Activated naive CD8-positive, alpha-beta T cell treated with anti-CD3 and anti-CD28 coated beads, Interleukin-2, amount 10 ng/mL, durations not matched to agents 7 days and 5 days (primary cell): ENCODE results near the gene SLC25A40. TPM values are rescaled to one million over a fixed set of nuclear protein-coding genes. Genes with fewer than 3 reads are reported as not detected.
"Not testable (repeated sequence)": the region's sequence is repeated elsewhere in the genome, so short reads cannot be mapped to it uniquely, and the experiment has no call there.

Source experiments
- ATAC-seq: fragments of 150-1000 bp; cut with Tn5 transposase; one replicate; pipeline ENCODE4 v1.10.0; 2021; ENCODE audit warnings: low read depth, moderate library complexity
- POLR2A ChIA-PET: fragments of 350-600 bp; sonication (Branson Sonifier 250); formaldehyde crosslinking; loops from one replicate; lab custom pipeline; 2021; ENCODE audit warnings: antibody characterized with exemption; lab: Charles Lee
- DNase-seq: peaks from one replicate; pipeline ENCODE4 v3.0.0; 2021
- H3K27ac Mint-ChIP-seq: one replicate; pipeline ENCODE4 v1.8.0; 2022; ENCODE audit warnings: mild to moderate bottlenecking, mixed read lengths
- H3K27me3 Mint-ChIP-seq: one replicate; pipeline ENCODE4 v1.8.0; 2022; ENCODE audit warnings: mild to moderate bottlenecking, moderate library complexity, mixed read lengths
- H3K36me3 Mint-ChIP-seq: one replicate; pipeline ENCODE4 v1.8.0; 2021; ENCODE audit warnings: mild to moderate bottlenecking, mixed read lengths
- H3K4me1 Mint-ChIP-seq: one replicate; pipeline ENCODE4 v1.8.0; 2021; ENCODE audit warnings: mixed read lengths
- H3K4me3 Mint-ChIP-seq: one replicate; pipeline ENCODE4 v1.8.0; 2022; ENCODE audit warnings: mild to moderate bottlenecking, moderate library complexity, mixed read lengths
- H3K9me3 Mint-ChIP-seq: one replicate; pipeline ENCODE4 v1.8.0; 2021; ENCODE audit warnings: mixed read lengths
- total RNA-seq, 2 experiments: library from RNA; stranded (reverse); gene quantifications; one replicate each; pipeline ENCODE4 v1.2.3, GENCODE V29; 2021

Gene SLC25A40
- total RNA-seq, 2 experiments from 2014 or later, result 47.6 to 51.6 TPM

- Mint-ChIP-seq H3K27ac (no peak overlapping the region), H3K4me3 (no peak overlapping the region), H3K4me1 (peaks cover 7% of the 10 kb centered on the region), H3K9me3 (no peaks in the 10 kb centered on the region), H3K27me3 (no peaks in the 10 kb centered on the region), H3K36me3 (peaks cover 45% of the 10 kb centered on the region)
- ATAC-seq (no peak), DNase-seq (no peak)
- POLR2A ChIA-PET, result no interaction called here
These were observed 22.8 kb downstream of the SLC25A40 start for GRCh38 chr7:87853237-87853864.

DNA sequence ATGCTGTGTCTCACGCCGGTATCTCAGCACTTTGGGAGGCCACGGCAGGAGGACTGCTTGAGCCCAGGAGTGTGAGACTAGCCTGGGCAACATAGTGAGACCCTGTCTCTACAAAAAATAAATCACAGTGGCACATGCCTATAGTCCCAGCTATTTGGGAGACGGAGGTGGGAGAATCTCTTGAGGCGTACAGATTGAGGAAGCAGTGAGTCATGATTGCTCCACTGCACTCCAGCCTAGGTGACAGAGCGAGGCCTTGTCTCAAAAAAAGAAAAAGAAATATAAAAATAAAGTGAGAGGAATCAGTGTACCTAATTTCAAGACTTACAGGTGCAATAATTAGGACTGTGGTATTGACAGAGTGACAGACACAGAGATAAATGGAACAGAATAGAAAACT lies 23.9 kb downstream of the SLC25A40 start:
- POLR2A ChIA-PET, result no interaction called here
- DNase-seq (no peak), ATAC-seq (no peak)
- no peak overlapping the region for H3K4me3 Mint-ChIP-seq
- H3K36me3 Mint-ChIP-seq, result peaks cover 36% of the 10 kb centered on the region
- H3K27ac Mint-ChIP-seq, result no peak overlapping the region
- no peaks in the 10 kb centered on the region for H3K9me3 Mint-ChIP-seq
- peaks cover 7% of the 10 kb centered on the region for H3K4me1 Mint-ChIP-seq
- H3K27me3 Mint-ChIP-seq, result no peaks in the 10 kb centered on the region

GRCh38 chr7:87850836-87851593 lies 25.1 kb downstream of the SLC25A40 start:
- H3K9me3 Mint-ChIP-seq, result no peaks in the 10 kb centered on the region
- POLR2A ChIA-PET, result interaction anchor here (0.5 kb wide), 1 partner anchor 29 kb away, joined by 4 read pairs; no protein-coding TSS in a partner anchor
- no peak overlapping the region for H3K27ac Mint-ChIP-seq
- DNase-seq (no peak), ATAC-seq (no peak)
- H3K27me3 Mint-ChIP-seq, result no peaks in the 10 kb centered on the region
- H3K4me3 Mint-ChIP-seq, result no peak overlapping the region
- peaks cover 39% of the 10 kb centered on the region for H3K36me3 Mint-ChIP-seq
- peaks cover 7% of the 10 kb centered on the region for H3K4me1 Mint-ChIP-seq

- no peaks in the 10 kb centered on the region for H3K9me3 Mint-ChIP-seq
- ATAC-seq (no peak), DNase-seq (no peak)
- H3K27ac Mint-ChIP-seq, result no peak overlapping the region
- POLR2A ChIA-PET, result no interaction called here
- H3K27me3 Mint-ChIP-seq, result no peaks in the 10 kb centered on the region
- H3K36me3 Mint-ChIP-seq, result peaks cover 20% of the 10 kb centered on the region
- peaks cover 3% of the 10 kb centered on the region for H3K4me1 Mint-ChIP-seq
- no peak overlapping the region for H3K4me3 Mint-ChIP-seq
These were observed 38.6 kb downstream of the SLC25A40 start for GRCh38 chr7:87837597-87837996.

DNA sequence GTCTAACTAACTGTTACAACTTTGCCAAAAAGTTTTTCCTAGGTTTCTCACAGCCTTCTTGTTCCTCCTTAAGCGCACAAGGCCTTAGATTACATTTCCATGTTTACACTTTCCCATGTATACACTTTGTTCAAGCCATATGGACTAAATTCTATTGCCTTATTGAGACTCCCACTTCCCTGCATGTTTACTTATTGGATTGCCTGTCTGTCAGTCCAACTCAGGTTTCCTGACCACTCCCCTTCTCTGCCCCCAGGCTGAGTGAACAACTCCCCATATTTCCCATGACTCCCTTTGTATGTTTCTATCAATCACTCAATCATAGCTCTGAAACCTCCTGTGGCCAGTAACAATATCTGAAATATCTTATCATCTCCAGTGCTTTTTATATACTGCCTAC lies 43.0 kb downstream of the SLC25A40 start:
- H3K9me3 Mint-ChIP-seq, result peaks cover 4% of the 10 kb centered on the region
- H3K27ac Mint-ChIP-seq, result no peak overlapping the region
- POLR2A ChIA-PET, result no interaction called here
- no peak overlapping the region for H3K4me3 Mint-ChIP-seq
- DNase-seq (no peak), ATAC-seq (no peak)
- H3K4me1 Mint-ChIP-seq, result peaks cover 2% of the 10 kb centered on the region
- peaks cover 18% of the 10 kb centered on the region for H3K36me3 Mint-ChIP-seq
- no peaks in the 10 kb centered on the region for H3K27me3 Mint-ChIP-seq

- peaks cover 4% of the 10 kb centered on the region for H3K9me3 Mint-ChIP-seq
- no peaks in the 10 kb centered on the region for H3K27me3 Mint-ChIP-seq
- ATAC-seq (no peak), DNase-seq (no peak)
- H3K27ac Mint-ChIP-seq, result no peak overlapping the region
- H3K4me1 Mint-ChIP-seq, result peaks cover 2% of the 10 kb centered on the region
- POLR2A ChIA-PET, result interaction anchor here (0.6 kb wide), 1 partner anchor 316 kb away, joined by 5 read pairs; no protein-coding TSS in a partner anchor
- no peak overlapping the region for H3K4me3 Mint-ChIP-seq
- H3K36me3 Mint-ChIP-seq, result peaks cover 22% of the 10 kb centered on the region
These were observed 45.1 kb downstream of the SLC25A40 start for GRCh38 chr7:87831097-87831496.

DNA sequence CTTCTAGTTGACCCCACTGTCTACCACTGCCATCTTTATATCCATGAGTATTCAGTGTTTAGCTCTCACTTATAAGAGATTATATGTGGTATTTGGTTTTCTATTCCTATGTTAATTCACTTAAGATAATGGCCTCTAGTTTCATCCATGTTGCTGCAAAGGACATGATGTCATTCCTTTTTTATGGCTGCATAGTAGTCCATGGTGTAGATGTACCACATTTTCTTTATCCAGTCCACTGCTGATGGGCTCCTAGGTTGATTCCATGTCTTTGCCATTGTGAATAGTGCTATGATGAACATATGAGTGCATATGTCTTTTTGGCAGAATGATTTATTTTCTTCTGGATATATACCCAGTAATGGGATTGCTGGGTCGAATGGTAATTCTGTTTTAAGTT lies 47.8 kb downstream of the SLC25A40 start:
- DNase-seq, H3K27ac Mint-ChIP-seq, ATAC-seq, H3K27me3 Mint-ChIP-seq, POLR2A ChIA-PET, H3K4me1 Mint-ChIP-seq, H3K4me3 Mint-ChIP-seq: not testable (repeated sequence)
- Mint-ChIP-seq H3K36me3 (peaks cover 27% of the 10 kb centered on the region), H3K9me3 (peaks cover 18% of the 10 kb centered on the region)

GRCh38 chr7:87825369-87825768 lies 50.8 kb downstream of the SLC25A40 start:
- POLR2A ChIA-PET, H3K27ac Mint-ChIP-seq, ATAC-seq, DNase-seq, H3K4me3 Mint-ChIP-seq, H3K27me3 Mint-ChIP-seq, H3K4me1 Mint-ChIP-seq: not testable (repeated sequence)
- Mint-ChIP-seq H3K36me3 (peaks cover 21% of the 10 kb centered on the region), H3K9me3 (peaks cover 22% of the 10 kb centered on the region)

GRCh38 chr7:87822056-87822455 lies 54.1 kb downstream of the SLC25A40 start:
- H3K4me1 Mint-ChIP-seq, POLR2A ChIA-PET: not testable (repeated sequence)
- H3K9me3 Mint-ChIP-seq, result peaks cover 18% of the 10 kb centered on the region

GRCh38 chr7:87818336-87818735 lies 57.8 kb downstream of the SLC25A40 start:
- ATAC-seq, result no peak
- Mint-ChIP-seq H3K27me3 (no peaks in the 10 kb centered on the region), H3K9me3 (peaks cover 4% of the 10 kb centered on the region), H3K36me3 (peaks cover 1% of the 10 kb centered on the region), H3K4me1 (no peaks in the 10 kb centered on the region), H3K27ac (no peak overlapping the region), H3K4me3 (no peak overlapping the region)
- DNase-seq, result no peak
- POLR2A ChIA-PET, result no interaction called here

More at GRCh38 chr7:87822056-87822455, 54.1 kb downstream of the SLC25A40 start:
- not testable (repeated sequence) for DNase-seq, H3K27ac Mint-ChIP-seq, H3K27me3 Mint-ChIP-seq, H3K4me3 Mint-ChIP-seq, ATAC-seq
- peaks cover 19% of the 10 kb centered on the region for H3K36me3 Mint-ChIP-seq

GRCh38 chr7:87816389-87816788 lies 59.8 kb downstream of the SLC25A40 start:
- no peaks in the 10 kb centered on the region for H3K27me3 Mint-ChIP-seq

DNA sequence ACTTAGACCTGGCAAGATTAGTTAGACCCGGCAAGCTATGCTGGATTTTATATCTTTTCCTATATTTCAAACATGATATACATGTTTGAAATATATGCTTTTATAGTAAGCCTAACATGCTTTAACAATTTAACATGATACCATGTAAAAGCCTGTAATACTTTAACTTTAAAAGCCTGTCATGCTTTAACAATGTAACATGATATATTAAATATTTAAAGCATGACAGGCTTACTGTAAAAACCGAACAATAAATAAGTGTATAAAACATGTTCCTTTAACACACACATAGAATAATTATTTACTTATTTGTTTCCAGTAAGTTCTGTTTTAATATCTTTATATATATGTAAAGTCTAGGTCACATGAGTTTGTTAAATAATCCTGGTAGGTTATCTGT lies 65.4 kb downstream of the SLC25A40 start:
- POLR2A ChIA-PET, result no interaction called here
- Mint-ChIP-seq H3K27ac (no peak overlapping the region), H3K36me3 (no peaks in the 10 kb centered on the region), H3K9me3 (no peaks in the 10 kb centered on the region), H3K27me3 (peaks cover 7% of the 10 kb centered on the region), H3K4me1 (no peaks in the 10 kb centered on the region), H3K4me3 (no peak overlapping the region)
- ATAC-seq (no peak), DNase-seq (no peak)

More at GRCh38 chr7:87816389-87816788, 59.8 kb downstream of the SLC25A40 start:
- H3K4me1 Mint-ChIP-seq, result no peaks in the 10 kb centered on the region
- H3K4me3 Mint-ChIP-seq, result no peak overlapping the region
- H3K36me3 Mint-ChIP-seq, result no peaks in the 10 kb centered on the region
- POLR2A ChIA-PET, result no interaction called here
- DNase-seq (no peak), ATAC-seq (no peak)
- no peaks in the 10 kb centered on the region for H3K9me3 Mint-ChIP-seq
- H3K27ac Mint-ChIP-seq, result no peak overlapping the region

DNA sequence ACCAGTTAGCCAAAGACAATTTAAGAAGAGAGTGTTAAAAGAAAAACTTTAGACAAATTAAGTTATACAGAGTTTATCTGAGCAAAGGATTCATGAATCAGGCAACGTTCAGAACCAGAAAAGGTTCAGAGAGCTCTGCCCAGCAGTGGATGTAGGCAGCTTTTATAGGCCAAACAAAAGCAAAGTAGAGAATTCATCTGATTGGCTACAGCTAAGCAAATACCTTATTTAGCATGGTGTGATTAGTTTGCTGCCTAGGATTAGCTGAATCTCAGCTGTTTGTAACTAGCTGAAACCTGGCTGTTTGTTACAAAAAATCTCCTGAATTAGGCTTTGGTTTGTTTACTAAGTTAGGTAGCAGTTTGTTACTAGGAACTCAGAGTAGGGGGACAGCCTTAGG lies 66.0 kb downstream of the SLC25A40 start:
- no peaks in the 10 kb centered on the region for H3K9me3 Mint-ChIP-seq
- no peak overlapping the region for H3K4me3 Mint-ChIP-seq
- H3K36me3 Mint-ChIP-seq, result no peaks in the 10 kb centered on the region
- H3K4me1 Mint-ChIP-seq, result no peaks in the 10 kb centered on the region
- POLR2A ChIA-PET, result no interaction called here
- no peak for DNase-seq
- H3K27ac Mint-ChIP-seq, result no peak overlapping the region
- ATAC-seq, result no peak
- H3K27me3 Mint-ChIP-seq, result peaks cover 7% of the 10 kb centered on the region

GRCh38 chr7:87806150-87806549 lies 70.0 kb downstream of the SLC25A40 start:
- H3K36me3 Mint-ChIP-seq, result no peaks in the 10 kb centered on the region
- no peak overlapping the region for H3K4me3 Mint-ChIP-seq
- DNase-seq, result no peak
- H3K9me3 Mint-ChIP-seq, result no peaks in the 10 kb centered on the region
- H3K27ac Mint-ChIP-seq, result no peak overlapping the region
- no peaks in the 10 kb centered on the region for H3K4me1 Mint-ChIP-seq
- no peak for ATAC-seq
- peaks cover 7% of the 10 kb centered on the region for H3K27me3 Mint-ChIP-seq
- POLR2A ChIA-PET, result no interaction called here
